Aorta (tissue), 5 donors: ENCODE data around the gene PLA2G2D. TPM values are rescaled to one million over a fixed set of nuclear protein-coding genes. Genes with fewer than 3 reads are reported as not detected.

Experiments
- ATAC-seq: fragments of 200-7000 bp; cut with Tn5 transposase; one replicate; pipeline ENCODE4 v1.9.1; 2022; ENCODE audit warnings: moderate library complexity; ENCODE audit not compliant: low FRiP score
- DNase-seq, 2 donors: peaks; one replicate each; pipeline ENCODE4 v3.0.0-alpha.2; 2020
- H3K27ac ChIP-seq, 2 donors: one replicate each; pipeline ENCODE4 v1.5.1; 2013; ENCODE audit warnings: low read length in 2 of 2, mild to moderate bottlenecking in 2 of 2, moderate library complexity in 2 of 2, control low read depth in 1 of 2, inconsistent platforms in 1 of 2, low read depth in 1 of 2
- H3K27me3 ChIP-seq, 2 donors: one replicate each; pipeline ENCODE4 v1.6.1; 2013; ENCODE audit warnings: control low read depth in 1 of 2, low read length in 1 of 2, mild to moderate bottlenecking in 1 of 2, moderate library complexity in 1 of 2; ENCODE audit not compliant: insufficient read depth in 2 of 2, control insufficient read depth in 1 of 2
- H3K36me3 ChIP-seq, 2 donors: one replicate each; pipeline ENCODE4 v1.6.1; 2013; ENCODE audit warnings: control low read depth in 1 of 2, low read length in 1 of 2, mild to moderate bottlenecking in 1 of 2; ENCODE audit not compliant: insufficient read depth in 2 of 2, control insufficient read depth in 1 of 2
- H3K4me1 ChIP-seq, 2 donors: one replicate each; pipeline ENCODE4 v1.6.1; 2013; ENCODE audit warnings: low read length in 2 of 2, control low read depth in 1 of 2, mild to moderate bottlenecking in 1 of 2, moderate library complexity in 1 of 2; ENCODE audit not compliant: insufficient read depth in 2 of 2, control insufficient read depth in 1 of 2
- H3K4me3 ChIP-seq, 2 donors: one replicate each; pipeline ENCODE4 v1.5.1; 2013; ENCODE audit warnings: low read length in 2 of 2, control low read depth in 1 of 2, mild to moderate bottlenecking in 1 of 2
- H3K9me3 ChIP-seq: one replicate; pipeline ENCODE4 v1.6.1; 2013; ENCODE audit warnings: mild to moderate bottlenecking, low read length; ENCODE audit not compliant: control insufficient read depth
- WGBS, 2 donors: extraction: QIAGEN DNeasy Blood & Tissue Kit; methylation state at CpG; one replicate each; pipeline ENCODE4 v1.1.7; 2013; 5-methylcytosine and 5-hydroxymethylcytosine counted together
- intact Hi-C, 2 donors: fragments of 100-400 bp; cut with DNase I; formaldehyde crosslinking; loops; one replicate each; pipeline versions ENCODE4 v1.14.2 to v1.15.0; 2022
- polyA plus RNA-seq, 2 donors: library from polyadenylated mRNA; stranded (reverse); fragments of 200-250 nt; gene quantifications; one replicate each; pipeline ENCODE4 v1.2.3, GENCODE V29; 2013
- total RNA-seq, 2 donors: library from RNA; stranded (reverse); fragmentation: NEBNext Ultra II Directional; extraction: Animal tissue kit (Norgen Biotek cat#: 25700); gene quantifications; one replicate each; pipeline ENCODE4 v1.2.1, GENCODE V29; 2021
- donor health status: healthy with polysubstance abuse.
- donor health status: Bipolar disorder and iron deficiency.
- donor health status: DM: no; HTN: no; CAD: no.
- donor health status: DM: no; HTN: no; CAD: no.
- donor health status: DM: yes; HTN: yes; CAD: no.

PLA2G2D gene
- total and polyA plus RNA-seq, 4 donors, result 0.33 TPM; not detected in 3

DNA sequence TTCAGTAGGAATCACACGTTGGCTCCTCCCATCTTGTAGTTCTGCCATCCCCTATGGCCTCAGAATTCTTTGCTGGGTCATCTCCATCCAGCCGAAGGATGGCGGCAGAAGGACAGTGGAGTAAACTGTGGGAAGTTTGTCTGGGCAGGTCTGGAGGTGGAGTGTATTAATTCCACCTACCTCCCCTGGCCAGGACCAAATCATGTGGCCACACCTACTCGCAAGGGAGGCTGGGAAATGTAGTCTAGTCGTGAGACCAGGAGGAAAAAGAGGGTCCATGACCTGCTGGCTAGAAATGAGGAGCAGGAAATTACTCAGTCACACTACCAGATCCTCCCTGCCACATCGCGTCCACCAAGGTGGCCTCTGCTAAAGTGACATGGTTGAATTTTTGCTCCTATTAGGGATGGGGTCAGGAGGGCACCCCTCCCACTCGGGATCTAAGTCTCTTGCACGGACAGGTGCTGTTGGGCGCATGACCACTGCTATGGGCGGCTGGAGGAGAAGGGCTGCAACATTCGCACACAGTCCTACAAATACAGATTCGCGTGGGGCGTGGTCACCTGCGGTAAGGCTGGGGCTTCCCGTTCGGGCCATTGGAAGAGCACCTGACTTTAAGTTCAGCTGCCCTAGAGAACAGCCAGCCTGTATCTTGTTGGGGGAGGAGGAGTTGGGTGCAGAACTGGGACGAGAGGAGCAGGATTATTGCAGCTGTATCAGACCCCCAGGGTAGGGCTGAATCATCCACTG, 29.8 kb downstream of the PLA2G2D start:
- no peak for ATAC-seq
- H3K36me3 ChIP-seq, result peaks cover 0 to 4% of the 10 kb centered on the region in 2 donors
- WGBS, 2 donors, result 89 to 90% methylated on average over 19 of the region's 19 CpGs

DNA sequence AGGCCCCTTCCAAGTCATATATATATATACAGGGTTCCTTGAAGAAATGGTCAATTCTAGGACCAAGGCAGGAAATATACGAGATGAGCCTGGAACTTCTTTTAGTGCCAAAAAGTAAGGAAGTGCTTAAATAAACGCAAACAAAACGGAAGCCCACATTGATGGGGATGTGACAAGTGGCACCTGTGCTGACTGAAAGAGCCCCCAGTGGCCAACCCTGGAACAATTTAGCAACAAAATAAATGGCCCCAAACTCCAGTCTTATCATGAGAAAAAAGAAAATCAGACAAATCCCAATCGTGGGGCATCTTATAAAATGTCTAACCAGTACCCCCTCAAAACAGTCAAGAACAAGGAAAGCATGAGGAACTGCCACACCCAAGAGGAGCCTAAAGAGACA, 31.7 kb downstream of the PLA2G2D start:
- Histone ChIP-seq H3K36me3 (peaks cover 0 to 4% of the 10 kb centered on the region in 2 donors), H3K27ac (no peak overlapping the region), H3K9me3 (no peaks in the 10 kb centered on the region), H3K4me1 (no peaks in the 10 kb centered on the region), H3K4me3 (no peak overlapping the region), H3K27me3 (no peaks in the 10 kb centered on the region)
- WGBS, 2 donors, result 73 to 74% methylated on average over 4 of the region's 4 CpGs
- DNase-seq (no peak), ATAC-seq (no peak)
- intact Hi-C loops, result no loop called here

More for the DNA sequence above, 29.8 kb downstream of the PLA2G2D start:
- Histone ChIP-seq H3K4me1 (no peaks in the 10 kb centered on the region), H3K27ac (no peak overlapping the region), H3K9me3 (no peaks in the 10 kb centered on the region), H3K4me3 (no peak overlapping the region), H3K27me3 (no peaks in the 10 kb centered on the region)
- DNase-seq, result peak in 1 of 2 donors; percentile 50
- intact Hi-C loops, result no loop called here

DNA sequence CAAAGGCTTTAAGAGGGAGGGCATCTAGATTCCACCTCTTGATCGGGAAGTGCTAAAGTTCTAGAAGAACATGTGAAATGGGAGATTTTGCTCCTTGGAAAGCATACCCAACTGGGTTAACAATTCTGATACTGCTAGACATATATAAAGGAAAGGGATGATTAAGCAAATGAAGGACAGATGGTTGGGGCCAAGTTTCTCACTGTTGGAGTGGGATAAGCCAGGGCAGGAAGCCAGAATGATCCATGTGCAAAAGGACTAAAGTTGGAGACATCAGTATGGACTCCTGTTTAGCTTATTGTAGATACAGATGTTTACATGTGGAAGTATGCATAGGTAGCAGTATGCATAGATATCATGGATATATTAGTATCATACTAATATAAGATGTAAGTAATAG, 32.5 kb downstream of the PLA2G2D start:
- Histone ChIP-seq H3K4me1 (no peaks in the 10 kb centered on the region), H3K4me3 (no peak overlapping the region), H3K27ac (no peak overlapping the region), H3K36me3 (peaks cover 0 to 4% of the 10 kb centered on the region in 2 donors), H3K9me3 (no peaks in the 10 kb centered on the region), H3K27me3 (no peaks in the 10 kb centered on the region)
- ATAC-seq, result no peak
- DNase-seq, result no peak
- intact Hi-C loops, result no loop called here
- 96 to 97% methylated on average over 1 of the region's 1 CpG for WGBS, 2 donors

DNA sequence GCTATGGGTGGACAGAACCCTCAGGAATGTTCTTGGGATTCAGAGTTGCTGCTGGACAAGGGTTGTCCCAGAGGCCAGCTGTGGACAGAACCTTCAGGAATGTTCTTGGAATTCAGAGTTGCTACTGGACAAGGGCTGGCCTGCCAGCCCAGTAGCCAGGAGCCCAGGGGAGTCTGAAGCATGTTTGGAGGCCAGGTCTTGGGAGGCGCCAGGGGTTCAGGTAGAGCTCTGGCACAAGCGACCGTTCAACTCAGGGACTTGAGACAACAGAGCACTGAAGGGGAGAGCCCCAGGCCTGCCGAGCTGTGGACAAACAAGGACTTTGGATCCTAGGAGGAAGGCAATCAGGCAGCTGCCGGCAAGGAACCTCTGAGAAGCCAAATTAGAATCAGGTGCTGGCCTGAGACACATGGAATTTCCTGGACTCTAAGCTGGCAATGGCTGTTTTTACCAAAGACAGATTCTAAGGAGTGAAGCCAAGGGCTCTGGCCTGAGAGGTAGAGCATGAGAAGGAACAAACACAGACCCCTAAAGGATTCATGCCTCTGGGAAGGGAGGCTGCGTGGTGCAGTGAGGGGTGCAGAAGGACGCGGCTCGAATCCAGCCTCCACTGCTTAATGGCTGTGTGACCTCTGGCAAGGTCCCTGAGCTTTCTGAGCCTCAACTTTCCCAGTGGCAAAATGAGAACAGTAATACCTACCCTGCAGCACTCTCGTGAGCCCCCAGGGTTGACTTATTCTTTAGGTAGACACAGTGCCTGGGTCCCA, 36.0 kb downstream of the PLA2G2D start:
- ATAC-seq, result no peak
- 79 to 81% methylated on average over 10 of the region's 10 CpGs for WGBS, 2 donors
- H3K27me3 ChIP-seq, result no peaks in the 10 kb centered on the region

DNA sequence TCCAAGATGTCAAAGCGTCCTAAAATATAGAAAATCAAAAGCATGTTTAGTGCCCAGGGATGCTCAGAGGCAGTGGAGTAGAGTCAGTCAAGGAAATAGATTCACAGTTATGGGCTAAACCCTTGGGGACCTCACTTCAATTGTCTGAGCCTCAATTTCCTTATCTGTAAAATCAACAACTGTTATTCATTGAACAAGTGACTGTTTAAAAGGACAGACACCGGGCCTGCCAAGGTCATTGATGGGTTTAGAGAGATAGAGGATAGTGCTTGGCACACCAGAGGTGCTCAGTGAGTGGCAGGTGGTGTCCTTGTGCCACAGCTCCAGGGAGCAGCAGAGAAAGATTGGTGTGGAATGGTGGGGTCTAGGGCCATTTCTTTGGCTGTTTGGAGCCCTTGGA, 36.6 kb downstream of the PLA2G2D start:
- H3K9me3 ChIP-seq, result no peaks in the 10 kb centered on the region
- H3K4me1 ChIP-seq, result no peaks in the 10 kb centered on the region
- intact Hi-C loops, result no loop called here
- H3K27me3 ChIP-seq, result no peaks in the 10 kb centered on the region
- no peak overlapping the region for H3K27ac ChIP-seq
- 75 to 79% methylated on average over 2 of the region's 2 CpGs for WGBS, 2 donors
- DNase-seq (peak in 1 of 2 donors; percentile 30), ATAC-seq (no peak)
- H3K36me3 ChIP-seq, result peaks cover 0 to 2% of the 10 kb centered on the region in 2 donors
- H3K4me3 ChIP-seq, result no peak overlapping the region

More for the DNA sequence above, 36.0 kb downstream of the PLA2G2D start:
- Histone ChIP-seq H3K4me3 (no peak overlapping the region), H3K4me1 (no peaks in the 10 kb centered on the region), H3K27ac (no peak overlapping the region), H3K9me3 (no peaks in the 10 kb centered on the region), H3K36me3 (peaks cover 0 to 2% of the 10 kb centered on the region in 2 donors)
- DNase-seq, result peak in 1 of 2 donors; percentile 74
- intact Hi-C loops, result no loop called here

DNA sequence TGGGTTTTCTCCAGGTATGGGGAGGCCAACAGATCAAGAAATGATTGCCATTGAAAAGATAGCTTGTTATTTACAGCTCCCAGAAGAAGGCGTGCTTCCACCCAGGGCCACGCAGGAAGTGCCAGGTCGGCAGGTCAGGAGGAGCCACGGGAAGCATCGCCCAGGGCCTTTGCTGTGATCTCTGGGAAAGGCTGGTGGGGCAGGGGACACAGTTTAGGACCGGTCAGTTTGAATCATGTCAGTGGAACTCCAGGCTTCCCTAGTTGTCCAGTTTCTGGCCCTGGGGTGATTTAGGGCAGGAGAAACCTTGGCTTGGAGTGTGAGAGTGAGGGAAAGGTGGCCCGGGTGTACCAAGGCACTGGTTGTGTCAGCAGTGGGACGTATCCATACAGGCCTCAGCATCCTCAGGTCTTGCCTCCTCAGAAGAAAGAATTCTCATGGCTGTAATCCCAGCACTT, 38.0 kb downstream of the PLA2G2D start:
- peak in 1 of 2 donors; percentile 51 for DNase-seq
- Histone ChIP-seq H3K4me3 (no peak overlapping the region), H3K27me3 (no peaks in the 10 kb centered on the region), H3K9me3 (no peaks in the 10 kb centered on the region), H3K27ac (no peak overlapping the region), H3K4me1 (no peaks in the 10 kb centered on the region), H3K36me3 (peaks cover 0 to 2% of the 10 kb centered on the region in 2 donors)
- intact Hi-C loops, result no loop called here
- WGBS, 2 donors, result 76 to 86% methylated on average over 8 of the region's 8 CpGs
- ATAC-seq, result no peak

DNA sequence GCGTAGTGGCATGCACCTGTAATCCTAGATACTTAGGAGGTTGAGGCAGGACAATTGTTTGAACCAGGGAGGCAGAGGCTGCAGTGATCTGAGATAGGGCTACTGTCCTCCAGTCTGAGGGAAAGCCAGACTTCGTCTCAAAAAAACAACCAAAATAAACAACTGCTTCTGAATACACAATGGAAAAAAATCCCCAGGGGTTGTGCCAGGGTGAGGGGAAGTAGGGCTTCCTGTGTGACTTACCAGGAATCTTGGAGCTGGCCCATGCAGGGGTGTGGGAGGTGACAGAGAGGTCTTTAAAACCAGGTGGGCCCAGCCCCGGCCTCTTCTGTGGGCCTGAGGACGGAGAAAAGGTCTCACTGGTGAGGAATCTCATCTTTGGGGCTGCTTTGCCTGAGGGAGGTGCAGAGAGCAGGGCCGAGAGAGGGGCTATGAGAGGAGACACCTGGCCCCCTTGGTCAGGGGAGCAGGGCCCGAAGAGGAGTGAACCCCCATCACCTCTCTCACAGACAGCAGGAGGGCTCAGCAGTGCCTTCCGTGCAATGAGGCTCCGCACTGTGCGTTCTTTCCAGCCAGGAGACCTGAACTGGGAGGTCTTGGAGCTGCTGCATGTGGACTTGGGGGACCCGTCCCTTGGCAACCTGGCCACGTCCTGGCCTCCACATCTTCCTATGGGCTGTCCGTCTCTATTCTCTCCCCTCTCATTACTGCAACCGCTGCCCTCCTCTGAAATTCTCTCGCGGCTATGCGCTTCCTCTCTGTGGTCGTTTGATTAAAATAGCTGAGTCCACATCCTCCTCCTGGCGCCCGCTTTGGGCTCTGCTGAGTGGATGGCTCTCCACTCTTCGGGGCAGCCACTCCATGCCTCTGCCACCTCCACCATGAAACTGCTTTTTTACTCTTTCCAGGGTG, 38.6 kb downstream of the PLA2G2D start:
- 75 to 76% methylated on average over 20 of the region's 20 CpGs for WGBS, 2 donors
- Histone ChIP-seq H3K27me3 (no peaks in the 10 kb centered on the region), H3K36me3 (no peaks in the 10 kb centered on the region), H3K9me3 (no peaks in the 10 kb centered on the region), H3K4me1 (no peaks in the 10 kb centered on the region), H3K4me3 (no peak overlapping the region), H3K27ac (no peak overlapping the region)
- peak; percentile 55 to 58 for DNase-seq
- intact Hi-C loops, result no loop called here
- no peak for ATAC-seq

DNA sequence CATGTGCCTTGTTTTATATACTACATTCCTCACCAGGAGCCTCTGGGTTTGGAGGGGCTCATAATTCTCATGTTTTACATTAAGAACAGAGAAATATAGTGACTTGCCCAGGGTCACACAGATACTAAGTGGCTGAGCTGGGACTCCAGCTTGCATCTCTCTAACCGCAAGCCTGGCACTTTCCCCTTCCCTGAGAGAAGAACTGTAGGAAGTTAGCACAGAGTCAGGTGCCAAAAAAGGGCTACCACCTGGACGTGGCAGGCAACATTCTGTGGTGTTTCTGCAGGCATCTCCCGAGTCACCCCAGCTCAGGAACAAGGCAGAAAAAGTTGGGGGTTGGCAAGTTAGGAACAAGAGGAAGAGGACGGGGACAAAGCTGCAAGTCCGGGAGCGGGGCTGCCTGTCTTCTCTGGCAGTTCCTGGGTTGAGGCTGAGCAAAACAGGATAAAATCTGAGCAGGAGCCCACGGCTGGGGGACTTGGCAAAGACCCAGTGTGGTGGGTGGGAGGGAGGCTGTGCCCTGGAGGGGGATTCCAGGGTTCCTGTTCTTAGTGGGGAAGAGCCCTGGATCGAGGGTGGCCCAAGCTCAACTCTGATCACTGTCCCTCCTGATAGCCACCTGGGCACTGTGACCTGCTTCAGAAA, 39.6 kb downstream of the PLA2G2D start:
- DNase-seq, result peak in 1 of 2 donors; percentile 61
- H3K27ac ChIP-seq, result no peak overlapping the region
- ATAC-seq, result no peak
- no peaks in the 10 kb centered on the region for H3K27me3 ChIP-seq
- no peaks in the 10 kb centered on the region for H3K4me1 ChIP-seq
- no peak overlapping the region for H3K4me3 ChIP-seq
- intact Hi-C loops, result no loop called here
- WGBS, 2 donors, result 59 to 64% methylated on average over 8 of the region's 8 CpGs
- H3K9me3 ChIP-seq, result no peaks in the 10 kb centered on the region
- H3K36me3 ChIP-seq, result no peaks in the 10 kb centered on the region
